Measurements from ENCODE around the gene SUCLG1. TPM values are rescaled to one million over a fixed set of nuclear protein-coding genes. Genes with fewer than 3 reads are reported as not detected.

Gene SUCLG1
- total and polyA plus RNA-seq, 8 donors, result 33.1 to 69.5 (median 43.0) TPM

DNA sequence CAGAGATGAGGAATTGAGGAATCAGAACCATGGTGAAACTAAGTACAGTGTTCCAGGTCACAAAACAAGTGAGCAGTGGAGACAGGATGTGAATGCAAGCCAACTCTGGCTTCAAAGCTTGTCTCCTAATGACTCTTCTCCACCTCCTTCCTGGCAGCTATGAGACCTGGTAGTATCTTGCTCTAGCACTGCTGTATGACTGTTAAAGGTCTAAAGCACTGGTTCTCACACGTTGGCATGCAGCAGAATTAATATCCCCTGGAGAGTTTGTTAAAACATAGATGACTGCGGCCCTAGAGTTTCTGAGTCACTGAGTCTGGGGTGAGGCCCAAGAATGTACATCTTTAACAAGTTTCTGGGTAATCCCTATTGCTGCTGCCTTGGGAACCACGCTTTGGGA, 63.3 kb downstream of the SUCLG1 start:
- Histone ChIP-seq H3K4me3 (no peak overlapping the region), H3K27me3 (no peaks in the 10 kb centered on the region), H3K9me3 (no peaks in the 10 kb centered on the region), H3K4me1 (no peaks in the 10 kb centered on the region), H3K27ac (no peak overlapping the region), H3K36me3 (no peaks in the 10 kb centered on the region)
- FAIRE-seq (no peak), DNase-seq (no peak), ATAC-seq (no peak)
- intact Hi-C loops (cut with DNase I), result no loop called here
- TF ChIP-seq, protein P1, sequence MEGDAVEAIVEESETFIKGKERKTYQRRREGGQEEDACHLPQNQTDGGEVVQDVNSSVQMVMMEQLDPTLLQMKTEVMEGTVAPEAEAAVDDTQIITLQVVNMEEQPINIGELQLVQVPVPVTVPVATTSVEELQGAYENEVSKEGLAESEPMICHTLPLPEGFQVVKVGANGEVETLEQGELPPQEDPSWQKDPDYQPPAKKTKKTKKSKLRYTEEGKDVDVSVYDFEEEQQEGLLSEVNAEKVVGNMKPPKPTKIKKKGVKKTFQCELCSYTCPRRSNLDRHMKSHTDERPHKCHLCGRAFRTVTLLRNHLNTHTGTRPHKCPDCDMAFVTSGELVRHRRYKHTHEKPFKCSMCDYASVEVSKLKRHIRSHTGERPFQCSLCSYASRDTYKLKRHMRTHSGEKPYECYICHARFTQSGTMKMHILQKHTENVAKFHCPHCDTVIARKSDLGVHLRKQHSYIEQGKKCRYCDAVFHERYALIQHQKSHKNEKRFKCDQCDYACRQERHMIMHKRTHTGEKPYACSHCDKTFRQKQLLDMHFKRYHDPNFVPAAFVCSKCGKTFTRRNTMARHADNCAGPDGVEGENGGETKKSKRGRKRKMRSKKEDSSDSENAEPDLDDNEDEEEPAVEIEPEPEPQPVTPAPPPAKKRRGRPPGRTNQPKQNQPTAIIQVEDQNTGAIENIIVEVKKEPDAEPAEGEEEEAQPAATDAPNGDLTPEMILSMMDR (IDR thresholded peaks at IDR 0.05), result no peak
- WGBS, 2 donors, result 67 to 75% methylated on average over 3 of the region's 3 CpGs

GRCh38 chr2:84394628-84395027, 64.5 kb downstream of the SUCLG1 start:
- H3K9me3 ChIP-seq, result no peaks in the 10 kb centered on the region
- TF ChIP-seq, protein P1 (IDR thresholded peaks at IDR 0.05), result no peak
- H3K27me3 ChIP-seq, result no peaks in the 10 kb centered on the region
- no peak for FAIRE-seq
- no peak for DNase-seq
- H3K36me3 ChIP-seq, result no peaks in the 10 kb centered on the region
- intact Hi-C loops (cut with DNase I), result no loop called here
- ATAC-seq, result no peak
- H3K4me3 ChIP-seq, result no peak overlapping the region
- H3K27ac ChIP-seq, result no peak overlapping the region
- H3K4me1 ChIP-seq, result no peaks in the 10 kb centered on the region
- 70 to 71% methylated on average over 2 of the region's 2 CpGs for WGBS, 2 donors

- Histone ChIP-seq H3K27me3 (no peaks in the 10 kb centered on the region), H3K4me1 (no peaks in the 10 kb centered on the region), H3K36me3 (no peaks in the 10 kb centered on the region), H3K4me3 (no peak overlapping the region), H3K27ac (no peak overlapping the region), H3K9me3 (no peaks in the 10 kb centered on the region)
- no peak for FAIRE-seq
- DNase-seq, result no peak
- TF ChIP-seq, protein P1 (IDR thresholded peaks at IDR 0.05), result no peak
- ATAC-seq, result no peak
- intact Hi-C loops (cut with DNase I), result no loop called here
Observed at GRCh38 chr2:84393829-84394228, 65.3 kb downstream of the SUCLG1 start.

GRCh38 chr2:84389794-84390193, 69.3 kb downstream of the SUCLG1 start:
- no peaks in the 10 kb centered on the region for H3K36me3 ChIP-seq
- no peak for ATAC-seq
- FAIRE-seq, result no peak
- no peaks in the 10 kb centered on the region for H3K27me3 ChIP-seq
- WGBS, 2 donors, result 46 to 60% methylated on average over 1 of the region's 1 CpG
- H3K4me3 ChIP-seq, result no peak overlapping the region
- intact Hi-C loops (cut with DNase I), result no loop called here
- H3K4me1 ChIP-seq, result no peaks in the 10 kb centered on the region
- H3K27ac ChIP-seq, result no peak overlapping the region
- peak in 1 of 6 donors; percentile 34 for DNase-seq
- no peaks in the 10 kb centered on the region for H3K9me3 ChIP-seq
- TF ChIP-seq, protein P1 (IDR thresholded peaks at IDR 0.05), result no peak

GRCh38 chr2:84388921-84389490, 70.1 kb downstream of the SUCLG1 start:
- TF ChIP-seq, protein P1 (IDR thresholded peaks at IDR 0.05), result no peak
- no peaks in the 10 kb centered on the region for H3K9me3 ChIP-seq
- no peak overlapping the region for H3K27ac ChIP-seq
- H3K4me3 ChIP-seq, result no peak overlapping the region
- DNase-seq (peak in 1 of 6 donors; percentile 25), FAIRE-seq (no peak), ATAC-seq (no peak)
- WGBS, 2 donors, result 86 to 96% methylated on average over 9 of the region's 9 CpGs
- H3K36me3 ChIP-seq, result no peaks in the 10 kb centered on the region
- H3K4me1 ChIP-seq, result no peaks in the 10 kb centered on the region
- intact Hi-C loops (cut with DNase I), result no loop called here
- no peaks in the 10 kb centered on the region for H3K27me3 ChIP-seq

Measured in pancreas (tissue), 10 donors.